H1 (cell line): ENCODE results near the gene UTP15. TPM values are rescaled to one million over a fixed set of nuclear protein-coding genes. Genes with fewer than 3 reads are reported as not detected.

Experiments used
- CTCF ChIA-PET: fragments of 300-600 bp; sonication (Branson Sonifier 250); formaldehyde crosslinking; loops from one replicate; lab custom pipeline; 2021; ENCODE audit not compliant: partially characterized antibody; lab: Charles Lee
- POLR2A ChIA-PET: fragments of 300-600 bp; sonication (Branson Sonifier 250); formaldehyde crosslinking; loops from one replicate; lab custom pipeline; 2021; ENCODE audit warnings: inconsistent platforms; ENCODE audit not compliant: partially characterized antibody; lab: Charles Lee
- DNase-seq, 2 experiments: peaks; one replicate each; pipeline versions ENCODE4 v3.0.0 to v3.0.0-alpha.2; 2010 to 2022; ENCODE audit warnings: low spot score in 2 of 2, low read depth in 1 of 2, mixed read lengths in 1 of 2
- FAIRE-seq: peaks from 2 replicates; lab custom pipeline; 2011; peaks lifted over from hg19 to GRCh38; lab: Jason Lieb, UNC
- H2AFZ ChIP-seq: 2 replicates; pipeline ENCODE4 v1.8.1; 2012; ENCODE audit warnings: low read length, inconsistent platforms
- H2AK5ac ChIP-seq: 2 replicates; pipeline ENCODE4 v1.6.1; 2013; ENCODE audit warnings: low read depth, low read length
- H2BK120ac ChIP-seq: replicated peaks from 2 replicates; pipeline ENCODE3; 2013; ENCODE audit warnings: low read depth, low read length, inconsistent platforms
- H2BK12ac ChIP-seq: 2 replicates; pipeline ENCODE4 v1.6.1; 2013; ENCODE audit warnings: low read depth, low read length
- H2BK15ac ChIP-seq: 2 replicates; pipeline ENCODE4 v1.6.1; 2013; ENCODE audit warnings: low read length
- H2BK20ac ChIP-seq: 2 replicates; pipeline ENCODE4 v1.6.1; 2013; ENCODE audit warnings: low read length
- H2BK5ac ChIP-seq: 2 replicates; pipeline ENCODE4 v1.6.1; 2013; ENCODE audit warnings: low read depth, low read length
- H3K14ac ChIP-seq: 2 replicates; pipeline ENCODE4 v1.6.1; 2013; ENCODE audit warnings: inconsistent platforms; ENCODE audit not compliant: insufficient read length
- H3K18ac ChIP-seq: 2 replicates; pipeline ENCODE4 v1.6.1; 2013; ENCODE audit warnings: low read length; ENCODE audit errors: extremely low read depth
- H3K23ac ChIP-seq: 2 replicates; pipeline ENCODE4 v1.6.1; 2013; ENCODE audit warnings: inconsistent platforms; ENCODE audit not compliant: insufficient read length
- H3K23me2 ChIP-seq: 2 replicates; pipeline ENCODE4 v1.6.1; 2013; ENCODE audit warnings: low read depth, low read length
- H3K27ac ChIP-seq: 2 replicates; pipeline ENCODE4 v1.6.1; 2011; ENCODE audit warnings: low read depth, low read length, inconsistent platforms
- H3K27me3 ChIP-seq, 4 experiments: replicated peaks in 1 of 4; 1 replicate in 1 of 4; 2 replicates in 3 of 4; pipeline versions ENCODE4 v1.6.1 to v1.8.1; 2011 to 2013; ENCODE audit warnings: low read length in 3 of 4, mild to moderate bottlenecking in 3 of 4, inconsistent platforms in 2 of 4, mixed read lengths in 2 of 4, moderate library complexity in 1 of 4; ENCODE audit not compliant: control insufficient read depth in 3 of 4, insufficient read depth in 3 of 4; ENCODE audit errors: extremely low read depth in 1 of 4
- H3K36me3 ChIP-seq, 4 experiments: 2 replicates each; pipeline versions ENCODE4 v1.6.1 to v1.8.1; 2011 to 2013; ENCODE audit warnings: mild to moderate bottlenecking in 4 of 4, low read length in 3 of 4, moderate library complexity in 2 of 4, control low read depth in 1 of 4, inconsistent platforms in 1 of 4; ENCODE audit not compliant: insufficient read depth in 4 of 4, control insufficient read depth in 2 of 4
- H3K4ac ChIP-seq: replicated peaks from 2 replicates; pipeline ENCODE3; 2013; ENCODE audit warnings: low read length, low read depth, mixed read lengths, inconsistent platforms; ENCODE audit not compliant: insufficient read length
- H3K4me1 ChIP-seq, 4 experiments: replicated peaks in 1 of 4; 1 replicate in 1 of 4; 2 replicates in 3 of 4; pipeline versions ENCODE4 v1.6.1 to v1.8.1; 2011 to 2013; ENCODE audit warnings: low read length in 3 of 4, inconsistent platforms in 2 of 4, mixed read lengths in 1 of 4; ENCODE audit not compliant: insufficient read depth in 4 of 4, control insufficient read depth in 3 of 4
- H3K4me2 ChIP-seq, 2 experiments: 2 replicates each; pipeline versions ENCODE4 v1.6.1 to v1.8.1; 2011 to 2013; ENCODE audit warnings: low read depth in 2 of 2, low read length in 2 of 2, control low read depth in 1 of 2, inconsistent platforms in 1 of 2, mild to moderate bottlenecking in 1 of 2; ENCODE audit not compliant: insufficient read depth in 1 of 2
- H3K4me3 ChIP-seq, 4 experiments: fragments of 200-600, 300-600 bp in 1 of 4; sonication (generic), shearing (Covaris generic), sonication (Bioruptor Twin) in 1 of 4; 2 replicates each; pipeline versions ENCODE4 v1.5.1 to v1.8.1; 2011 to 2016; ENCODE audit warnings: low read length in 4 of 4, low read depth in 3 of 4, control low read depth in 2 of 4, inconsistent platforms in 2 of 4, mild to moderate bottlenecking in 2 of 4, mixed read lengths in 1 of 4, moderate library complexity in 1 of 4; ENCODE audit not compliant: insufficient read depth in 2 of 4; ENCODE audit errors: extremely low read depth in 1 of 4
- H3K56ac ChIP-seq: replicated peaks from 2 replicates; pipeline ENCODE3; 2013; ENCODE audit warnings: low read depth, mild to moderate bottlenecking, mixed read lengths, low read length, inconsistent platforms; ENCODE audit not compliant: insufficient read length
- H3K79me1 ChIP-seq: 2 replicates; pipeline ENCODE4 v1.6.1; 2013; ENCODE audit warnings: low read depth, low read length, control low read depth
- H3K79me2 ChIP-seq, 2 experiments: 2 replicates each; pipeline versions ENCODE4 v1.6.1 to v1.8.1; 2012 to 2013; ENCODE audit warnings: low read length in 2 of 2, mild to moderate bottlenecking in 2 of 2, inconsistent platforms in 1 of 2; ENCODE audit not compliant: insufficient read depth in 2 of 2, control insufficient read depth in 1 of 2
- H3K9ac ChIP-seq, 4 experiments: replicated peaks in 1 of 4; 1 replicate in 1 of 4; 2 replicates in 3 of 4; pipeline versions ENCODE4 v1.6.1 to v1.8.1; 2011 to 2013; ENCODE audit warnings: low read depth in 3 of 4, low read length in 3 of 4, control low read depth in 2 of 4, mild to moderate bottlenecking in 2 of 4, moderate library complexity in 2 of 4, inconsistent platforms in 1 of 4; ENCODE audit errors: extremely low read depth in 1 of 4
- H3K9me3 ChIP-seq, 2 experiments: 2 replicates each; pipeline versions ENCODE4 v1.6.1 to v1.8.1; 2012 to 2013; ENCODE audit warnings: mild to moderate bottlenecking in 2 of 2, moderate library complexity in 2 of 2, control low read depth in 1 of 2, inconsistent platforms in 1 of 2, low read depth in 1 of 2, low read length in 1 of 2, mixed read lengths in 1 of 2; ENCODE audit not compliant: insufficient read depth in 2 of 2
- H4K20me1 ChIP-seq, 2 experiments: replicated peaks in 1 of 2; 2 replicates each; pipeline versions ENCODE3 to v1.8.1; 2011 to 2013; ENCODE audit warnings: inconsistent platforms in 2 of 2, low read length in 2 of 2, mild to moderate bottlenecking in 1 of 2; ENCODE audit not compliant: insufficient read depth in 2 of 2, control insufficient read depth in 1 of 2
- H4K5ac ChIP-seq: 2 replicates; pipeline ENCODE4 v1.6.1; 2013; ENCODE audit warnings: low read length, low read depth, mixed read lengths, inconsistent platforms; ENCODE audit not compliant: insufficient read length
- H4K8ac ChIP-seq: 2 replicates; pipeline ENCODE4 v1.8.0; 2013; ENCODE audit warnings: mild to moderate bottlenecking, moderate library complexity, low read length, inconsistent platforms; ENCODE audit not compliant: insufficient read depth; ENCODE audit errors: extremely low read depth
- H4K91ac ChIP-seq: replicated peaks from 2 replicates; pipeline ENCODE3; 2013; ENCODE audit warnings: low read length, mixed read lengths, inconsistent platforms; ENCODE audit not compliant: insufficient read length
- CBX5 ChIP-seq: fragments of 300-800, 300-1000 bp; sonication (generic); IDR thresholded peaks from 2 replicates; pipeline ENCODE4 v1.7.1; 2016; ENCODE audit warnings: antibody characterized with exemption, low read length, low read depth
- JUND ChIP-seq: IDR thresholded peaks from 2 replicates; pipeline ENCODE4 v1.6.1; 2011; ENCODE audit warnings: mild to moderate bottlenecking, improper control_type of control experiment, low read length
- WGBS, 2 experiments: shearing (Covaris generic) in 1 of 2; methylation state at CpG; one replicate each; pipeline versions ENCODE4 v1.1.6 to v1.1.7; 2013 to 2015; ENCODE audit warnings: low lambda C conversion rate in 2 of 2, mixed read lengths in 2 of 2, inconsistent platforms in 1 of 2, low coverage in 1 of 2, missing lambda C conversion rate in 1 of 2; ENCODE audit not compliant: insufficient replicate concordance in 2 of 2, insufficient coverage in 1 of 2, insufficient read length in 1 of 2; ENCODE audit errors: extremely low coverage in 1 of 2, missing lambda C conversion rate in 1 of 2; 5-methylcytosine and 5-hydroxymethylcytosine counted together
- polyA plus RNA-seq, 7 experiments: library from polyadenylated mRNA; depleted of rRNA in 3 of 7; stranded (reverse) in 5 of 7; unstranded in 2 of 7; fragments of >200 nt in 5 of 7; fragments of 200-250 nt in 2 of 7; gene quantifications; 1 replicate in 5 of 7; 2 replicates in 1 of 7; 4 replicates in 1 of 7; pipeline versions ENCODE4 v1.2.1 to v1.2.3, GENCODE V29; 2011 to 2013; ENCODE audit warnings: missing spikeins in 2 of 7, mixed read lengths in 2 of 7
- total RNA-seq: library from RNA; stranded (reverse); fragmentation: NEBNext Ultra II Directional; extraction: Animal tissue kit (Norgen Biotek cat#: 25700); gene quantifications from 2 replicates; pipeline ENCODE4 v1.2.1, GENCODE V29; 2021
- TF ChIP-seq, protein P1 (sequence below): IDR thresholded peaks from 2 replicates; pipeline ENCODE4 v1.6.1; 2012; ENCODE audit warnings: inconsistent platforms

Gene UTP15
- total and polyA plus RNA-seq, 2 of the 8 experiments (the other 6 are each of a cell fraction or from before 2014, with no cell fraction given), result 14.3 to 33.6 TPM

- CTCF ChIA-PET, result interaction anchor here (0.7 to 4.5 kb wide), 6 partner anchors 15 to 330 kb away, joined by 3 to 91 read pairs (median 3); no protein-coding TSS in a partner anchor
- no peak for DNase-seq
- Histone ChIP-seq H3K4me1 (no peaks in the 10 kb centered on the region), H3K27ac (no peak overlapping the region), H3K4me3 (no peak overlapping the region), H3K4ac (no peak overlapping the region), H3K79me2 (no peaks in the 10 kb centered on the region), H4K20me1 (no peaks in the 10 kb centered on the region), H4K91ac (no peak overlapping the region), H3K36me3 (no peaks in the 10 kb centered on the region), H3K14ac (no peak overlapping the region), H2AK5ac (no peak overlapping the region), H3K27me3 (no peaks in the 10 kb centered on the region), H4K5ac (no peak overlapping the region), H4K8ac (no peak overlapping the region), H3K23ac (no peak overlapping the region), H2BK12ac (no peak overlapping the region), H3K9ac (no peak overlapping the region), H3K4me2 (no peak overlapping the region), H2BK5ac (no peak overlapping the region), H2BK20ac (no peak overlapping the region), H3K18ac (no peak overlapping the region), H2BK120ac (no peak overlapping the region), H2BK15ac (no peak overlapping the region), H2AFZ (no peak overlapping the region), H3K56ac (no peak overlapping the region), H3K23me2 (no peaks in the 10 kb centered on the region), H3K9me3 (no peaks in the 10 kb centered on the region), H3K79me1 (no peaks in the 10 kb centered on the region)
- FAIRE-seq, result no peak
- POLR2A ChIA-PET, result interaction anchor here (1.2 to 2.9 kb wide), 2 partner anchors 14 to 15 kb away, joined by 3 to 14 read pairs; no protein-coding TSS in a partner anchor
- 86% methylated on average over 7 of the region's 7 CpGs; no CpG with 5 or more reads in 1 of the 2 experiments for WGBS, 2 experiments
- TF ChIP-seq CBX5, result no peak
- TF ChIP-seq, protein P1, sequence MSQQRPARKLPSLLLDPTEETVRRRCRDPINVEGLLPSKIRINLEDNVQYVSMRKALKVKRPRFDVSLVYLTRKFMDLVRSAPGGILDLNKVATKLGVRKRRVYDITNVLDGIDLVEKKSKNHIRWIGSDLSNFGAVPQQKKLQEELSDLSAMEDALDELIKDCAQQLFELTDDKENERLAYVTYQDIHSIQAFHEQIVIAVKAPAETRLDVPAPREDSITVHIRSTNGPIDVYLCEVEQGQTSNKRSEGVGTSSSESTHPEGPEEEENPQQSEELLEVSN, result no peak
- TF ChIP-seq JUND, result no peak
Observed at GRCh38 chr5:73522989-73523388, 42.6 kb upstream of the UTP15 start.
